LNCaP clone FGC (cell line): ENCODE data around the gene SPECC1L.
"Not testable (repeated sequence)": the region's sequence is repeated elsewhere in the genome, so short reads cannot be mapped to it uniquely, and the experiment has no call there.

Experiments
- DNase-seq: peaks from one replicate; pipeline ENCODE4 v3.0.0-alpha.2; 2011; ENCODE audit warnings: low read depth
- H3K4me3 ChIP-seq: 2 replicates; pipeline ENCODE4 v1.5.1; 2011; ENCODE audit warnings: mild to moderate bottlenecking, low read depth, low read length, control low read depth
- CTCF ChIP-seq: IDR thresholded peaks from 2 replicates; pipeline ENCODE4 v1.5.1; 2012; ENCODE audit warnings: mild to moderate bottlenecking; ENCODE audit not compliant: control insufficient read depth, insufficient read depth; ENCODE audit errors: extremely low read depth

The SPECC1L gene

GRCh38 chr22:24232124-24232523 lies 38.5 kb upstream of the SPECC1L start:
- no peak overlapping the region for H3K4me3 ChIP-seq
- DNase-seq: no peak
- no peak for TF ChIP-seq CTCF

- TF ChIP-seq CTCF: no peak
- no peak overlapping the region for H3K4me3 ChIP-seq
- no peak for DNase-seq
These were observed 37.9 kb upstream of the SPECC1L start for GRCh38 chr22:24232725-24233124.

GRCh38 chr22:24233235-24233634 lies 37.4 kb upstream of the SPECC1L start:
- no peak for TF ChIP-seq CTCF
- no peak overlapping the region for H3K4me3 ChIP-seq
- DNase-seq: no peak

GRCh38 chr22:24233816-24234215 lies 36.8 kb upstream of the SPECC1L start:
- no peak overlapping the region for H3K4me3 ChIP-seq
- DNase-seq: no peak
- no peak for TF ChIP-seq CTCF

- DNase-seq: no peak
- no peak overlapping the region for H3K4me3 ChIP-seq
- no peak for TF ChIP-seq CTCF
These were observed 35.3 kb upstream of the SPECC1L start for GRCh38 chr22:24235315-24235714.

GRCh38 chr22:24236656-24237055 lies 34.0 kb upstream of the SPECC1L start:
- DNase-seq: no peak
- no peak overlapping the region for H3K4me3 ChIP-seq
- TF ChIP-seq CTCF: no peak

GRCh38 chr22:24238101-24238694 lies 32.4 kb upstream of the SPECC1L start:
- H3K4me3 ChIP-seq, DNase-seq: not testable (repeated sequence)

- no peak overlapping the region for H3K4me3 ChIP-seq
- TF ChIP-seq CTCF: no peak
- no peak for DNase-seq
These were observed 30.2 kb upstream of the SPECC1L start for GRCh38 chr22:24240381-24240780.

GRCh38 chr22:24240985-24241692 lies 29.5 kb upstream of the SPECC1L start:
- DNase-seq, H3K4me3 ChIP-seq: not testable (repeated sequence)

GRCh38 chr22:24243417-24243816 lies 27.2 kb upstream of the SPECC1L start:
- H3K4me3 ChIP-seq, DNase-seq: not testable (repeated sequence)
